ENCODE results near the gene VEGFB.

Gene VEGFB

DNA sequence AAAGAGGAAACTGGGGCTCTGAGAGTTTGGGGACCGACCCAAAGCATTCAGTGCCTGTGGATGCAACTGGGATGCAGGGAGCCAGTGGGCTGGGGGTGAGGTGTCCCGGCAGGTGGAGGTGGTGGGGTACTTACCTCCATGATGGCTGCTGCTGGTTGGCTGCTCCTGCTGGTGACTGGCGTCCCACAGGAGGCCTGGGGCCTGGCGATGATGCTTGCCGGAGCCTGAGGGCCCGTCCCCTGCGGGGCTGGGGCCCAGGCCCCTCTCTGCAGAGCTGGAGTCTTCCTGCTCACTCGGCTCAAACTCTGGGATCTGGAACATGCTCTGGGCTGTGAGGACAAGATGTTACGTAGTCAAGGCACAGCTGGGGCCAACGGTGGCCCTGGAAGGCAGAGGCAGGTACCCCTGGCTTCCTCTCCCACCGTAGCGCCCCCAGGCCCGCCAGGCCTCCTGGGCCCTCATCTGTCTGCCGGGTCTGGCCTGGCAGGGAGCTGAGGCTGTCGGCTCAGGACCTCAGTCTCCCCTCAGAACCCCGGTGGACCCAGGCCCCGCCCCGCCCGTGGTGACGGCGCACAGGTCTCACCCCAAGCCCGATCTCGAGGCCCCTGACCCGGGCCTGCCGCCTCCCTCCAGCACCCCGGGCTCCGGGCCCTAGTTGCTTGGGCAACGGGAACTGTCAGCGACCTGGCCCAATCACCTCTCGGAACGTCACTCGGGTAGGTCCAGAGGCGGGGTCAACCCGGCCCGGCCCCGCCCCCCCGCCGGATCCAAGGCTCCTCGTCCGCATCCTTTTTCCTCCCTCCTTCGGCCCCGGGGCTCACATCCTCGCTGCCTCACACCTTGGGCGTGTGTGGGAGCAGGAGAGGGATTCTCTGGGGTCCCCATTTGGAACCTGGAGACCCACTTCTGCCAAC lies 49.9 kb downstream of the VEGFB start, which contains the start of gene BAD:
TSS of gene BAD (minus strand) at position 618 of the 914 bp plus-strand sequence. CDS start at position 321, 297 bp downstream.
- peak; percentile 99 for DNase-seq (ENCODE audit: low spot score)

DNA sequence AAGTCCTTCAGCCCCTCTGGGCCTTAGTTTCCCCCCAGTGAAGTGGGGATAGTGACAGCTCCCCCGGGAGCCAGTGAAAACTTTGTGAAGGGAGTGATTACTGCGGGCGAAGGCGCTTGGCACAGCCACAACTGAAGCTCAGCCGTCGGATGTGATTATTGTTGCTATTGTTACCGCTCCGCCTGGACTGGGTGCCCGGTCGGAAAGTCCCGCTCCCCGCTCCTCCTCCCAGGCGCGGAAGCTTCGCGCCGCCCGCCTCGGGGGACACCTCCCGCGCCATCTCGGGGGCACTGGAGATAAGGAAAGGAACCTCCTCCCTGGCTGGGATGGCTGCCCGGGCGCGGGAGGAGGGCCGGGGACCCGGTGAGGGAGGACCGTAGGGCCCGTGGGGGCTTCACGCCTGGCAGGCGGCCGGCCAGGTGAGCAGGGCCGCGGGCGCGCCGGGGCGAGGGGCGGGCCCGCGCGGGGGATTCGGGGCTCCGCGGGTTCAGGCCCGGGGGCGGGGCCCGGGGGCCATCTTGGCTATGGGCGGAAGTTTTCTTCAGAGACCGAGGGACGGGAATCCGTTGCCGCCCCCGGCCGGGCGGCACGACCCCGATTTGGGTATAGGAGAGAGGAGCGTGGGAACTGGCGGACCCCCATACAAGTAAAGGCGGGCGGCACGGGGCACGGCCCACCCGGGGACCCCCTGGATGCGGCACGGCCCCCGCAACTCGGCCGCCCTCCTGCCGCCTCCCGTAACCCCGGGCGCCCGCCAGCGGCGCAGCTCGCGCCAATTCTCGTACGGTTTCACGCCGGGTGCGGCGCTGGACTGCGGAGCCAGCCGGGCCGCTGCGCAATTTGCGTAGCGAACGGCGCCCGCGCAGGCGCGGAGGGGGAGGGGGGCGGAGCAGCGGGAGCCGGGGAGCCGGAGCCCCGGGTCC lies 50.8 kb downstream of the VEGFB start, which contains the start of gene GPR137:
TSS of gene GPR137 (plus strand) at position 887 of the 923 bp plus-strand sequence. CDS start 677 bp downstream, outside the sequence.
- DNase-seq (ENCODE audit: low spot score), result peak; percentile 95

DNA sequence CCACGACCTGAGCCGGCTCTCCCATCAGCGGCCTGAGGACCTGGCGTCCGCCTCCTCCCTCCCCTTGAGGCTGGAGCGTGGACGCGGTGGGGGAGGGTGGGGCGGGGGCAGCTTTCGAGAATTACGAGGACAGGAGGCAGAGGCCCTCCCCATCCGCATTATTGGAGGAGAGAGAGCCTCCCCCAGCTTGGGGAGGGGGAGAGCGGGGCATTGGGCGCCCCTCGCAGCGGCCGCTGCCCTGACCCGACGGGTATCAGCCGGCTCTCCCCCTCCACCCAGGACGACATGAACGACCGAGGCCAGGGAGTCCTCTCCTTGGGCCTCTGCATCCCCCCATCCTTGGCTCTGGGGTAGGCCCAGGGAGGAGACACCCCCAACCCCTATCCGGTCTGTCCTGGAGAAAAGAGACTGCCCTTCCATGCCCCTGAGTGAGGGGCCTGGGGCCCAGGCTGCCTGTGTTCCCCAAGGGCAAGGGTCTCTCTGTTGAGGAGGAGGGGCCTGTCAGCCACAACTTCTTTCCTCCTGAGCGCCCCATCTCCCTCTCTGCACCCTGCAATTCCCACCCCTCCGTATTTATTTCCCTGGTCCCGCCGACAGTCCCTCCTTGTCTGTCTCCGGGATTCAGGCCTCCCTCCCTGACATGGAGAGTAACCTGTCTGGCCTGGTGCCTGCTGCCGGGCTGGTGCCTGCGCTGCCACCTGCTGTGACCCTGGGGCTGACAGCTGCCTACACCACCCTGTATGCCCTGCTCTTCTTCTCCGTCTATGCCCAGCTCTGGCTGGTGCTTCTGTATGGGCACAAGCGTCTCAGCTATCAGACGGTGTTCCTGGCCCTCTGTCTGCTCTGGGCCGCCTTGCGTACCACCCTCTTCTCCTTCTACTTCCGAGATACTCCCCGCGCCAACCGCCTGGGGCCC lies 51.8 kb downstream of the VEGFB start:
- DNase-seq (ENCODE audit: low spot score), result no peak

DNA sequence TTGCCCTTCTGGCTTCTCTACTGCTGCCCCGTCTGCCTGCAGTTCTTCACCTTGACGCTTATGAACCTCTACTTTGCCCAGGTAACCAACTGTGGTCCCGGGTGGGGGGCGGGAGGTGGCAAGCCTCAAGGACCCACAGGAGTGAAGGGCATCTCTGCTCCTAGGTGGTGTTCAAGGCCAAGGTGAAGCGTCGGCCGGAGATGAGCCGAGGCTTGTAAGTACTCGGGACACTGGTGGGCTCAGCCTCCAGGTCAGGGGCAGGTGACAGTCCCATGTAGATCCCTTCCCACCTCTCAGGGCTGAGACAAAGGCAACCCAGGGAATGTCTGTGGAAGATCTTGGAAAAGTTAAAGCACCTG lies 52.4 kb downstream of the VEGFB start:
- no peak for DNase-seq (ENCODE audit: low spot score)

DNA sequence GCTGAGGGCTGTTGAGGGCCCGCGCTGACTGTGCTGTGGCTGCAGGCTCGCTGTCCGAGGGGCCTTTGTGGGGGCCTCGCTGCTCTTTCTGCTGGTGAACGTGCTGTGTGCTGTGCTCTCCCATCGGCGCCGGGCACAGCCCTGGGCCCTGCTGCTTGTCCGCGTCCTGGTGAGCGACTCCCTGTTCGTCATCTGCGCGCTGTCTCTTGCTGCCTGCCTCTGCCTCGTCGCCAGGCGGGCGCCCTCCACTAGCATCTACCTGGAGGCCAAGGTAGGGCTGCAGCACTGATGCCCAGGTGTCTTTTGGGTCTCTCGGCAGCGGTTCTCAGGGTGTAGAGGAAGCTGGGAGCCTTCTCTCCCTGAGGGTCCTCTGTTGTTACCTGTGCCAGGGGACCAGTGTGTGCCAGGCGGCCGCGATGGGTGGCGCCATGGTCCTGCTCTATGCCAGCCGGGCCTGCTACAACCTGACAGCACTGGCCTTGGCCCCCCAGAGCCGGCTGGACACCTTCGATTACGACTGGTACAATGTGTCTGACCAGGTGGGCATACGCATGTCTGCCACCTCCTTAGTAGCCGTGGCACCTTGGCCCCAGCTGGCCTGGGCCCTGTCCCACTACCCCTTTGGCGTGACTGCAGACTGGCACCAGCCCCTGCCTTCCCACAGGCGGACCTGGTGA lies 53.4 kb downstream of the VEGFB start:
- no peak for DNase-seq (ENCODE audit: low spot score)

DNA sequence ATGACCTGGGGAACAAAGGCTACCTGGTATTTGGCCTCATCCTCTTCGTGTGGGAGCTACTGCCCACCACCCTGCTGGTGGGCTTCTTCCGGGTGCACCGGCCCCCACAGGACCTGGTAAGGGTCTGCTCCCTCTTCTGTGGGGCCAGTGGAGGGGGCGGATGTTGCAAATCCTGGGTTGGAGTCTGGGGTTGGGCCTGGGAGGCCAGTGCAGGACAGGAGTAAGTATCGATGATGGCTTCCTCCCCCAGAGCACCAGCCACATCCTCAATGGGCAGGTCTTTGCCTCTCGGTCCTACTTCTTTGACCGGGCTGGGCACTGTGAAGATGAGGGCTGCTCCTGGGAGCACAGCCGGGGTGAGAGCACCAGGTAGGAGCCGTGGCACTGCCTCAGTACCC lies 54.0 kb downstream of the VEGFB start:
- DNase-seq (ENCODE audit: low spot score), result no peak
